Ovary (tissue), 3 donors: ENCODE data around the gene CPA5.

Source experiments
- CTCF ChIP-seq, 3 donors: fragments of 450-650 bp in 2 of 3; fragments of 200-600 bp in 1 of 3; IDR thresholded peaks; one replicate each; pipeline versions ENCODE4 v1.5.1 to v1.8.0; 2016 to 2022; ENCODE audit warnings: antibody characterized with exemption in 3 of 3, mild to moderate bottlenecking in 1 of 3
- POLR2A ChIP-seq: fragments of 450-650 bp; IDR thresholded peaks from one replicate; pipeline ENCODE4 v1.6.1; 2017; ENCODE audit warnings: antibody characterized with exemption, mild to moderate bottlenecking, moderate library complexity
- donor health status: DM: no; HTN: no; CAD: no.

GRCh38 chr7:130346177-130346905 is 1.7 kb downstream of the CPA5 start:
- TF ChIP-seq CTCF (IDR thresholded peaks at IDR 0.05) (no peak), POLR2A (no peak)
